LNCaP clone FGC (cell line): ENCODE data around the gene EMX1.

Source experiments
- DNase-seq: peaks from one replicate; pipeline ENCODE4 v3.0.0-alpha.2; 2011; ENCODE audit warnings: low read depth
- H3K4me3 ChIP-seq: 2 replicates; pipeline ENCODE4 v1.5.1; 2011; ENCODE audit warnings: mild to moderate bottlenecking, low read depth, low read length, control low read depth
- TF ChIP-seq, protein P1 (sequence below): IDR thresholded peaks from 2 replicates; pipeline ENCODE4 v1.5.1; 2012; ENCODE audit warnings: mild to moderate bottlenecking; ENCODE audit not compliant: control insufficient read depth, insufficient read depth; ENCODE audit errors: extremely low read depth

EMX1 gene

GRCh38 chr2:72917138-72917876 lies at the start of gene EMX1:
Gene EMX1, plus strand, starts transcription at chr2:72917519. Its CDS starts 334 bp downstream, at chr2:72917853.
- no peak within 1 kb of the TSS for H3K4me3 ChIP-seq
- TF ChIP-seq, protein P1, sequence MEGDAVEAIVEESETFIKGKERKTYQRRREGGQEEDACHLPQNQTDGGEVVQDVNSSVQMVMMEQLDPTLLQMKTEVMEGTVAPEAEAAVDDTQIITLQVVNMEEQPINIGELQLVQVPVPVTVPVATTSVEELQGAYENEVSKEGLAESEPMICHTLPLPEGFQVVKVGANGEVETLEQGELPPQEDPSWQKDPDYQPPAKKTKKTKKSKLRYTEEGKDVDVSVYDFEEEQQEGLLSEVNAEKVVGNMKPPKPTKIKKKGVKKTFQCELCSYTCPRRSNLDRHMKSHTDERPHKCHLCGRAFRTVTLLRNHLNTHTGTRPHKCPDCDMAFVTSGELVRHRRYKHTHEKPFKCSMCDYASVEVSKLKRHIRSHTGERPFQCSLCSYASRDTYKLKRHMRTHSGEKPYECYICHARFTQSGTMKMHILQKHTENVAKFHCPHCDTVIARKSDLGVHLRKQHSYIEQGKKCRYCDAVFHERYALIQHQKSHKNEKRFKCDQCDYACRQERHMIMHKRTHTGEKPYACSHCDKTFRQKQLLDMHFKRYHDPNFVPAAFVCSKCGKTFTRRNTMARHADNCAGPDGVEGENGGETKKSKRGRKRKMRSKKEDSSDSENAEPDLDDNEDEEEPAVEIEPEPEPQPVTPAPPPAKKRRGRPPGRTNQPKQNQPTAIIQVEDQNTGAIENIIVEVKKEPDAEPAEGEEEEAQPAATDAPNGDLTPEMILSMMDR: no peak
- DNase-seq: no peak

GRCh38 chr2:72871060-72871459 lies 46.3 kb upstream of the EMX1 start:
- no peak overlapping the region for H3K4me3 ChIP-seq
- TF ChIP-seq, protein P1: no peak
- DNase-seq: no peak

DNA sequence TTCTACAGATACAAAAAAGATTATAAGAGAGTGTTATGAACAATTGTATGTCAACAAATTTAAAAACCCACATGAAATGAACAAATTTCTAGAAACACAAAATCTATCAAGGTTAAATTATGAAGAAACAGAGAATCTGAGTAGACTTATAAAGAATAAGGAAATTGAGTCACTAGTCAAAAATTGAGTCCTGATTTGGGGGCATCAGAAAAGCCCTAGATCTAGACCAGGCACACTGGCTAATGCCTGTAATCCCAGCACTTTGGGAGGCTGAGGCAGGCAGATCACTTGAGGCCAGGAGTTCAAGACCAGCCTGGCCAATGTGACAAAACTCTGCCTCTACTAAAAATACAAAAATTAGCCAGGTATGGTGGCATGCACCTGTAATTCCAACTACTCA lies 45.4 kb upstream of the EMX1 start:
- TF ChIP-seq, protein P1: no peak
- DNase-seq: no peak
- no peak overlapping the region for H3K4me3 ChIP-seq

GRCh38 chr2:72883356-72883962 lies 33.9 kb upstream of the EMX1 start:
- DNase-seq: no peak
- H3K4me3 ChIP-seq: no peak overlapping the region
- TF ChIP-seq, protein P1: no peak

DNA sequence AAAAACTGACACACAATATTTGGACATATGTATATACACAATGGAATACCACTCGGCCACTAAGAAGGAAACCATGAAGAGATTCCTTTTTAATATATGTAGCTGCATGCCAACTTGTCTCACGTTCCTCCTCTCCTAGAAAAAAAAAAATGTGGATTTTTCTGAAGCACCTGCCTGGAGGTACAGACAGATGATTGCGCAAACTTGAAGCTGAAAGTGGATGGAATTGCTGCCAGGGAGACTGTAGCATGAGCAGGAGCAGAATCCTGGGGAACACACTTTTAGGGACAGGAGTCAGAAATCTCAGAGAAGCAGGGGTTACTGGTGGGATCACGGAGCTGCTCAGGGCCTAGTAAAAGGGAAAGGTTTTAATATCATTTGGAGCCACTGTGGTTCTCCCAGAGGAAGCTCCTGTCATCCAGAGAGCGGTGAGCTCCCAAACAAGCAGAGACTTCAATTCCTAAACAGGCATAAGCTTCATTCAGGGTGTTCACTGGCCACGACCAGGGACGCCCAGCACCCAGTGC lies 30.8 kb upstream of the EMX1 start:
- TF ChIP-seq, protein P1: no peak
- H3K4me3 ChIP-seq: peak overlapping the region; percentile 51
- DNase-seq: no peak

DNA sequence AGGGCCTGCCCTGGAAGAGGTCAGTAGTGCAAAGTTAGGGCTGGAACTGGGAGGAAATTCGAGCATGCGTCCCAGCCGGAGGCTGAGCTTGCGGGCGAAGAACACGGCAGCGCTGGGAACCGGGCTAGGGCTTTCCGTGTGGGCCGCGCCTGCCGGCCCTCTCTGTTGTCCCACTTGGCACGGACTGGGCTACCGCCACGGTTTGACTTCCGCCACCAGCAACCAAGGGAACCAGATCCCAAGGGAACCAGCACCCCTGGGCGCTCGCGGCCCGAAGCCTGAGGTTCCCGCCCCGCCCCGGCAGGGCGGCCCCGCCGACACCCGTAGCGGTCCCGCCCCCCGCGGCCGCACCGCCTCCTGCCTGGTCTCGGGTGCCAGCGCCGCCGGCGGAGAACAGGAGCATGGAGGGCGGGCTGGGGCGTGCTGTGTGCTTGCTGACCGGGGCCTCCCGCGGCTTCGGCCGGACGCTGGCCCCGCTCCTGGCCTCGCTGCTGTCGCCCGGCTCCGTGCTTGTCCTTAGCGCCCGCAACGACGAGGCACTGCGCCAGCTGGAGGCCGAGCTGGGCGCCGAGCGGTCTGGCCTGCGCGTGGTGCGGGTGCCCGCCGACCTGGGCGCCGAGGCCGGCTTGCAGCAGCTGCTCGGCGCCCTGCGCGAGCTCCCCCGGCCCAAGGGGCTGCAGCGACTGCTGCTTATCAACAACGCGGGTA lies 30.1 kb upstream of the EMX1 start, which contains the start of gene SPR:
TSS of gene SPR (plus strand) at position 377 of the 708 bp plus-strand sequence. CDS start at position 402, 25 bp downstream.
- peak within 1 kb of the TSS; percentile 51 for H3K4me3 ChIP-seq
- TF ChIP-seq, protein P1: peak; percentile 7; the same call in 1 of the 2 replicates
- DNase-seq: peak; percentile 28
